ENCODE measurements around the gene ZNF487.

The ZNF487 gene

DNA sequence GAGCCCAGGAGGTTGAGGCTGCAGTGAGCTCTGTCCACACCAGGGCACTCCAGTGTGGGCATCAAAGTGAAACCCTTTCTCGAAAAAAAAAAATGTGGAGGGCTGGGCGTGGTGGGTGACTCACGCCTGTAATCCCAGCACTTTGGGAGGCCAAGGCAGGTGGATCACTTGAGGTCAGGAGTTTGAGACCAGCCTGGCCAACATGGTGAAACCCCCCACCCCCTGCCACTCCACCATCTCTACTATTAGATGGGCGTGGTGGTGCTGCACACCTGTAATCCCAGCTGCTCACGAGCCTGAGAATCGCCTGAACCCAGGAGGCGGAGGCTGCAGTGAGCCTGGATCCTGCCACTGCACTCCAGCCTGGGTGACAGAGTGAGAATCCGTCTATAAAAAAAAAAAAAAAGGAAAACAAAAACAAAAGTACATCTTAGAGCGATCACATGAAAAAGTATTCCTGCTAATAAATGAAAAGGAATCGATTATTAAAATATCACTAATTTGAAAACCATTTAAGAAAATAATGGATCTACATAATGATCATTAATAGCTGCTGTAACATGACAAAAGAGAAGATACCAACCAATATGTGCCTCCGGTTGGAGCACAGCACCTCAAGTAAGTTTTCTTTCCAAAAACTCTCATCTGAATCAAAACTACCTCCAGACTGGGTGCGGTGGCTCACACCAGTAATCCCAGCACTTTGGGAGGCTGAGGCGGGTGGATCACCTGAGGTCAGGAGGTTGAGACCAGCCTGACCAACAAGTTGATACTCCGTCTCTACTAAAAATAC, 32.8 kb upstream of the ZNF487 start:
- TF ChIP-seq, protein P1, sequence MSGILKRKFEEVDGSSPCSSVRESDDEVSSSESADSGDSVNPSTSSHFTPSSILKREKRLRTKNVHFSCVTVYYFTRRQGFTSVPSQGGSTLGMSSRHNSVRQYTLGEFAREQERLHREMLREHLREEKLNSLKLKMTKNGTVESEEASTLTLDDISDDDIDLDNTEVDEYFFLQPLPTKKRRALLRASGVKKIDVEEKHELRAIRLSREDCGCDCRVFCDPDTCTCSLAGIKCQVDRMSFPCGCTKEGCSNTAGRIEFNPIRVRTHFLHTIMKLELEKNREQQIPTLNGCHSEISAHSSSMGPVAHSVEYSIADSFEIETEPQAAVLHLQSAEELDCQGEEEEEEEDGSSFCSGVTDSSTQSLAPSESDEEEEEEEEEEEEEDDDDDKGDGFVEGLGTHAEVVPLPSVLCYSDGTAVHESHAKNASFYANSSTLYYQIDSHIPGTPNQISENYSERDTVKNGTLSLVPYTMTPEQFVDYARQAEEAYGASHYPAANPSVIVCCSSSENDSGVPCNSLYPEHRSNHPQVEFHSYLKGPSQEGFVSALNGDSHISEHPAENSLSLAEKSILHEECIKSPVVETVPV (CRISPR knock-in tag; IDR thresholded peaks at IDR 0.05), result no peak
- ATAC-seq, result no peak

GRCh38 chr10:43404704-43405084, 32.2 kb upstream of the ZNF487 start:
- no peak for ATAC-seq
- no peak for TF ChIP-seq ARNTL (CRISPR knock-in tag; IDR thresholded peaks at IDR 0.05; ENCODE audit: borderline replicate concordance, low read depth)
- TF ChIP-seq TSHZ2 (CRISPR knock-in tag; IDR thresholded peaks at IDR 0.05), result no peak
- no peak for TF ChIP-seq ZFP3 (CRISPR knock-in tag; IDR thresholded peaks at IDR 0.05)

DNA sequence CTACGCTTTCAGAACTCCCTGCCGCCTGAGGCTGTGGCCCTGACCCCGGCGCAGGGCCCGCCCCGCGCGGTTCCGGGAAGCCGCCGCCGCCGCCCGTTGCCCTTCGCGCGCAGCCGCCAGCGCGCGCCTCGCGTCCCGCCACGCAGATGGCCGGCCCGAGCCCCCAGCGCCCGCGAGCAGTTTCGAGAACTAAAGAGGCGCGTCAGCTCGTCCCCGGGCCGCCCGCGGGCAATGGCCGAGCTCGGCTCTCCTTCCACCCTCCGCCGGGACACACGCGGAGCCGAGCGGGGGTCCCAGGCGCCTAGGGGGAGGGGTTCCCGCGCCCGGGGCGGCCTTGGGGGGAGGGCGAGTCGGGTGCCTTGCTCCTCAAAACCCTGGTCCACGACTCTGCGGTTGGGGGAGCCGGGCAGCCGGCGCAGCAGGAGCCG, 29.7 kb upstream of the ZNF487 start:
- no peak for TF ChIP-seq ISL1 (CRISPR knock-in tag; IDR thresholded peaks at IDR 0.05)
- ATAC-seq, result peak; percentile 3; the same call in 2 of the 3 replicates

- TF ChIP-seq ZNF565 (CRISPR knock-in tag; conservative IDR thresholded peaks at IDR 0.05; ENCODE audit: low read depth) (no peak), OSR1 (CRISPR knock-in tag; IDR thresholded peaks at IDR 0.05) (no peak), CREB5 (CRISPR knock-in tag; IDR thresholded peaks at IDR 0.05; ENCODE audit: low read depth) (no peak), BACH2 (CRISPR knock-in tag; IDR thresholded peaks at IDR 0.05; ENCODE audit: borderline replicate concordance) (no peak), ZC3H10 (CRISPR knock-in tag; IDR thresholded peaks at IDR 0.05) (no peak), RARB (CRISPR knock-in tag; IDR thresholded peaks at IDR 0.05) (no peak), SNAI2 (CRISPR knock-in tag; IDR thresholded peaks at IDR 0.05) (no peak), CSDC2 (CRISPR knock-in tag; IDR thresholded peaks at IDR 0.05) (no peak), TCF4 (CRISPR knock-in tag; IDR thresholded peaks at IDR 0.05; ENCODE audit: borderline replicate concordance) (no peak), ZNF70 (CRISPR knock-in tag; IDR thresholded peaks at IDR 0.05) (no peak), GLIS3 (CRISPR knock-in tag; IDR thresholded peaks at IDR 0.05) (no peak), ZFP30 (CRISPR knock-in tag; IDR thresholded peaks at IDR 0.05) (no peak), ZFP3 (CRISPR knock-in tag; IDR thresholded peaks at IDR 0.05) (no peak), PPARA (CRISPR knock-in tag; IDR thresholded peaks at IDR 0.05; ENCODE audit: borderline replicate concordance) (no peak), ISL1 (CRISPR knock-in tag; IDR thresholded peaks at IDR 0.05) (no peak), TOX (CRISPR knock-in tag; IDR thresholded peaks at IDR 0.05; ENCODE audit: borderline replicate concordance) (no peak), ARNTL (CRISPR knock-in tag; IDR thresholded peaks at IDR 0.05; ENCODE audit: borderline replicate concordance, low read depth) (no peak)
- TF ChIP-seq, protein P2, sequence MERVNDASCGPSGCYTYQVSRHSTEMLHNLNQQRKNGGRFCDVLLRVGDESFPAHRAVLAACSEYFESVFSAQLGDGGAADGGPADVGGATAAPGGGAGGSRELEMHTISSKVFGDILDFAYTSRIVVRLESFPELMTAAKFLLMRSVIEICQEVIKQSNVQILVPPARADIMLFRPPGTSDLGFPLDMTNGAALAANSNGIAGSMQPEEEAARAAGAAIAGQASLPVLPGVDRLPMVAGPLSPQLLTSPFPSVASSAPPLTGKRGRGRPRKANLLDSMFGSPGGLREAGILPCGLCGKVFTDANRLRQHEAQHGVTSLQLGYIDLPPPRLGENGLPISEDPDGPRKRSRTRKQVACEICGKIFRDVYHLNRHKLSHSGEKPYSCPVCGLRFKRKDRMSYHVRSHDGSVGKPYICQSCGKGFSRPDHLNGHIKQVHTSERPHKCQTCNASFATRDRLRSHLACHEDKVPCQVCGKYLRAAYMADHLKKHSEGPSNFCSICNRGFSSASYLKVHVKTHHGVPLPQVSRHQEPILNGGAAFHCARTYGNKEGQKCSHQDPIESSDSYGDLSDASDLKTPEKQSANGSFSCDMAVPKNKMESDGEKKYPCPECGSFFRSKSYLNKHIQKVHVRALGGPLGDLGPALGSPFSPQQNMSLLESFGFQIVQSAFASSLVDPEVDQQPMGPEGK (CRISPR knock-in tag; IDR thresholded peaks at IDR 0.05; ENCODE audit: borderline replicate concordance), result no peak
- TF ChIP-seq, protein P3, sequence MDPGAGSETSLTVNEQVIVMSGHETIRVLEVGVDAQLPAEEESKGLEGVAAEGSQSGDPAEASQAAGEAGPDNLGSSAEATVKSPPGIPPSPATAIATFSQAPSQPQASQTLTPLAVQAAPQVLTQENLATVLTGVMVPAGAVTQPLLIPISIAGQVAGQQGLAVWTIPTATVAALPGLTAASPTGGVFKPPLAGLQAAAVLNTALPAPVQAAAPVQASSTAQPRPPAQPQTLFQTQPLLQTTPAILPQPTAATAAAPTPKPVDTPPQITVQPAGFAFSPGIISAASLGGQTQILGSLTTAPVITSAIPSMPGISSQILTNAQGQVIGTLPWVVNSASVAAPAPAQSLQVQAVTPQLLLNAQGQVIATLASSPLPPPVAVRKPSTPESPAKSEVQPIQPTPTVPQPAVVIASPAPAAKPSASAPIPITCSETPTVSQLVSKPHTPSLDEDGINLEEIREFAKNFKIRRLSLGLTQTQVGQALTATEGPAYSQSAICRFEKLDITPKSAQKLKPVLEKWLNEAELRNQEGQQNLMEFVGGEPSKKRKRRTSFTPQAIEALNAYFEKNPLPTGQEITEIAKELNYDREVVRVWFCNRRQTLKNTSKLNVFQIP (CRISPR knock-in tag; IDR thresholded peaks at IDR 0.05; ENCODE audit: borderline replicate concordance, low read depth), result no peak
- peak; percentile 63 for ATAC-seq
Measured at GRCh38 chr10:43407576-43408330, 29.2 kb upstream of the ZNF487 start.

All from SK-N-SH treated with all-trans-retinoic acid at 6 μM for 48 hours (cell line).